IPS-11a (cell line): ENCODE results near the gene FGF11.
"Not testable (repeated sequence)": the region's sequence is repeated elsewhere in the genome, so short reads cannot be mapped to it uniquely, and the experiment has no call there.

Experiments used
- H3K4me3 ChIP-seq: one replicate; pipeline ENCODE4 v1.5.1; 2013; ENCODE audit warnings: low read depth, low read length, control low read depth

The FGF11 gene

DNA sequence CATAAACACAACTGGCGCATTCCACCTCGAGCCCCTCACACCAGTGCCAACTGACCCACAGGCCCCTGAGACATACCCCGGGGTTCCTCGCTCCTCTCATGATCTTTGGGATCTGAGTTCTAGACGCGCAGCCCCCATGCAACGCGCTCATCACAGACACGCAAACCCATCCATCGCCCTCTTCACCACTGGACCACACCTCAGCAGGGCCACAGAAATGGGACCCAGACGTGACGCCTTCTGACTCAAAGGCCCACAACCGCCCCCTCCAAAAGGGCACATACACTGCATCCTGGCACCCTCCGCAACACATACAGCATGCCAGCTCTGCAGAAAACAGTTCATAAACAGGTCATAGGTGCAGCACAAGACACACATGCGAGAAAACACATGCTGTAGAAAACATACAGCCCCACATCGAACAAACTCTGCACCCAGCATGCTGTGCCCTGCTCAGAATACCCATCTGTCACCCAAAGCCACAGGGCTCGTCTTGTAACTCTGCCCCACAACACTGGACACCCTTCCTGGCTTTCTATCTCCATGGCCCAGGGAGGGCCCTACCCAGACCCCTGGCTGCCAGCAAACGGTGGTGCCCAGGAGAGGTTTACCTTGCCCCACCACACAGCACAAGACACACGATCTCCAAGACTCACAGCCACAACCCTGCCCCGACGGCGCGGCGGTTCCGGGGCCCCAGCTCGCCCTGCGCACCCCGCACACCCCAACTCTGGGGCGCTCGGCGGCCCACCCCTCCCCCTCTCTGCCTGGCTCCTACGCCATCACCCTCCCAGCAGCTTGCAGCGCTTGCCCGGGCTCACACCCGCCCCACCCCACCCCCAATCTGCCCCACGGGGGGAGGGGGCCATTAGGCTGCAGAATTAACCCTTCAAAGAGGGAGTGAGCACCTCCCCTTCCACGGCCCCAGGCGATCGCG, 39.2 kb downstream of the FGF11 start:
- H3K4me3 ChIP-seq = peak overlapping the region; percentile 56

DNA sequence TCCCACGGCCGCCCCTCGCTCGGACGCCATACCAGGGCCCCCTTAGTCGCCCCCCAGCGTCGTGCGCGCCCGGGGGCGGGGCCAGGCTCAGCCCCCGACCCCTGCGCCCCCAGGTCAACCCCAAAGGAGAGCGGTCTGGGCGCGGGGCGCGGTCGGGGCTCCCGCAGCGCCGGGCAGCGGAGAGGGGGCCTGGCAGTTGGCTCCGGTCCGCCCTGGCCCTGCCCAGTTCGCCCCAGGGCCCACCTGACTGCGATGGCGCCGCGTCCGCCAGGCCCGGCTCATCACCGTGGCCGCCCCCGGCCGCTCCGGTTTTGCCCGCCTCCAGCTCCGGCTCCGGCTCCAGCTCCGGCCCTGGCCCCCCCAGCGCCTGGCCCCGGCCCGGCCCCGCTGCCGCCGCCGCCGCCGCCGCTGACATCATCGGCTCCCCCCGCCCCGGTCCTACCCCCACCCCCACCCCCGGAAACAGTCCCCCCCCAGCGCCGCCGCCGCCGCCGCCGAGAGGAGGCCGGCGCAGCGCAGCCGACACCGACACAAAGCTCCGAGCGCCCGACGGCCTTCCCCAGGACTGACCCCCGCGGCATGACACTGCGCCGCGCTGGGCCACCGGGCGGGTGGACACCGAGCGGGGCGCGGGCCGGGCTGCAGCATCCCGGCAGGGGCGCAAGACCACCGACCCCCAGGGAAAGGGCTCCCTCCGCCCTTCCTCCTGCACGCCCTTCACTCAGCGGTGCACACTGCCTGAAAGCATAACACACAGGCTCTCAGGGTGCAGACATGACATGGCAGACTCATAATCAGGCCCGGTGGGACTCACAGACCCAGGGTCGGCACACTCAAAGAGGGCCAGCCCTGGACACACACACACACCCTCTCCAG, 40.1 kb downstream of the FGF11 start, which contains the start of gene ZBTB4:
Gene ZBTB4, minus strand, starts transcription at position 419 of the 876 bp plus-strand sequence. CDS start 12,830 bp downstream, outside the sequence.
- H3K4me3 ChIP-seq = peak within 1 kb of the TSS; percentile 56

DNA sequence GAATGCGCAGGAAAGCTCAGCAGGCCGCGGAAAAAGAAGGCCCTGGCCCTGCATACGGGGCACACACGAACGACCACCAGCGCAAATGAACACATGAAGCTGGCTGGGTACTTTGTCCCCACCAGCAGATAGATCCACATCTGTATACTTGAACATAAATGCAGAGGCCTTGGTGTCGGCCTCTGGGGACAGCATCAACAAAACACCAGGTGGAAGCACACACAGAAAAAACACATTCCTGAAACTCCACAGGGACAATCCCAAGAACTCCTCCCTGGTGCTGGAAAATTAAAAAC, 40.7 kb downstream of the FGF11 start:
- H3K4me3 ChIP-seq = peak overlapping the region; percentile 50

DNA sequence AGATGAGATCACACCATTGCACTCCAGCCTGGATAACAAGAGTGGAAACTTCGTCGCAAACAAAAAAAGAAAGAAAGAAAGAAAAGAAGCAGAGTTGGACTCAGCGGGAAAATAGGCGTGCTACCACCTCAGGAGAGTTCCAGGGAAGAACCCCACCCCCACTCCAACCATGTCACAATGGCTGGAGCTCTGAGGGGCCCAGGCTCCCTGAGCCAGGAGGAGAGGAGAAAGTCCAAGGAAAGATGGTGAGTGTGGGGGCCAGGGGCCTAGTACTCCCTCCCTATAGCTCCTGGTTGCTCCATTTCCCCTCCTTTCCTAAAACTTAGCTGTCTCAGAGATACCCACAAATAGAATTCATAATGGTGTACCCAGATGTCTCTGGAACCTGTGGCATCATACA, 42.0 kb downstream of the FGF11 start, which contains the start of gene SLC35G6:
Gene SLC35G6, plus strand, starts transcription at position 172 of the 400 bp plus-strand sequence. Its CDS starts 71 bp downstream, at position 243.
- H3K4me3 ChIP-seq = not testable (repeated sequence)

DNA sequence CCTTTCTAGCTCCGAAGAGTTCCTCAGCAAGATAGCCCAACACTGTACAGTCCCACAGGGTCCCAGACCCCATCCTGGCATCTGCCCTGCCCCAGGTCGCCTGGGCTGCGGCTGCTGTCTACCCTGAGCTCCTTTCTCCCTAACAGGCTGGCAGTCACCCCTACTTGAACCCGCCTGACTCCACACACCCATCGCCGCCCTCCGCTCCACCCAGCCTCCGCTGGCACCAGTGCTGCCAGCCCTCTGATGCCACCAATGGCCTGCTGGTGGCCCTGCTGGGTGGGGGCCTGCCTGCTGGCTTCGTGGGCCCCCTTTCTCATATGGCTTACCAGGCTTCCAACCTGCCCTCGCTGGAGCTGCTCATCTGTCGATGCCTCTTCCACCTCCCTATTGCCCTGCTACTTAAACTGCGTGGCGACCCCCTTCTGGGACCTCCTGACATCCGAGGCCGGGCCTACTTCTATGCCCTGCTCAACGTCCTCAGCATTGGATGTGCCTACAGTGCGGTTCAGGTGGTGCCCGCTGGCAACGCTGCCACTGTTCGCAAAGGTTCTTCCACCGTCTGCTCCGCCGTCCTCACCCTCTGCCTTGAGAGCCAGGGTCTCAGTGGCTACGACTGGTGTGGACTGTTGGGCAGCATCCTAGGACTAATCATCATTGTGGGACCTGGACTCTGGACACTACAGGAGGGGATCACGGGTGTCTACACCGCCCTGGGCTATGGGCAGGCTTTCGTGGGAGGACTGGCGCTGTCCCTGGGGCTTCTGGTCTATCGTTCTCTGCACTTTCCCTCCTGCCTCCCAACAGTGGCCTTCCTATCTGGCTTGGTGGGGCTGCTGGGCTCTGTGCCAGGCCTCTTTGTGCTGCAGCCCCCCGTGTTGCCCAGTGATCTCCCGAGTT, 42.8 kb downstream of the FGF11 start:
- not testable (repeated sequence) for H3K4me3 ChIP-seq

DNA sequence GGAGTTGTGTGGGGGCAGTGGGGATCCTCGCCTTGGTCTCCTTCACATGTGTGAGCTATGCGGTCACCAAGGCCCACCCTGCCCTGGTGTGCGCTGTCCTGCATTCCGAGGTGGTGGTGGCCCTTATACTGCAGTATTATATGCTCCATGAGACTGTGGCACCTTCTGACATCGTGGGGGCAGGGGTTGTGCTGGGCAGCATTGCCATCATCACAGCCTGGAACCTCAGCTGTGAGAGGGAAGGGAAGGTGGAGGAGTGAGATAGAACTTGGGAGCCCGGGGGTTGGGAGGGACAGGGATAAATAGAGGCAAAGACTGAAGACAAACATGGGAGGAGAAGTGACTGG, 43.4 kb downstream of the FGF11 start:
- not testable (repeated sequence) for H3K4me3 ChIP-seq

DNA sequence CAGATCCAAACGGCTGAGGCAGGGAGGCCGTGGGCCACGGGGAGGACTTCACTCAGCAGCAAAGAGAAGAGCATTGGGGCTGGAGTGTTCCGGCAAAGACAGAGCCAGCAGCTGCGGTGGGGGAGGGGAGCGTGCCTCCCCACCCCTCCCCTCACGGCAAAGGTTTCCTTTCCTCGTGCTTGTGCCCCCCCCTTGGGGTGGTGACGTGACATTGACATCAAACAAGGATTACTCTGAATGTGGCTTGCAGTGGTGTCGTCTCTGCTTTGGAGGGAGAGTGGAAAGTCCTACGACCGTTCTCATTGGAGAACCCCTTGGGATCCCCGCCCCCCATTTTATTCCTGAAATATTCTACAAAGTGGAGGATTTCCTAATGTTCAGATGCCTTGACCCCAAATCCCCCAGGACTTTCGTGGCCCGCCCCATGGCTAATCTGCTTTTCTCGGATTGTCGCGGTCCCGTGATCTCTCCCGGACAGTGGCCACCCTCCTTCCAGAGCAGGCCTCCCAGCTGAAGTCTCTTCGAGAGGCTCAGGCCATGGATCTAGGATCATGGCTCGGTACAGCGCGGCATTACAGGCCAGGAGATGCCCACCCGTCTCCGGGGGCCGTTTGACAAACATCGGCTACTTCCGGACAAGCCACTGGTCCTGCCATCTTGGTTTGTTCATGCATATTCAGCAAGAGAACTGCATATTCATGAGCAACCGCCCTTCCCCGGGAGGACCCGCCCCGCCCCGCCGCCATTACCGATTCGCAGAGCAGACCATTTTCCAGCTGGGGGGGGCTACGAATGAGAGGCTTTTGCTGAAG, 44.1 kb downstream of the FGF11 start:
- H3K4me3 ChIP-seq = peak overlapping the region; percentile 44

DNA sequence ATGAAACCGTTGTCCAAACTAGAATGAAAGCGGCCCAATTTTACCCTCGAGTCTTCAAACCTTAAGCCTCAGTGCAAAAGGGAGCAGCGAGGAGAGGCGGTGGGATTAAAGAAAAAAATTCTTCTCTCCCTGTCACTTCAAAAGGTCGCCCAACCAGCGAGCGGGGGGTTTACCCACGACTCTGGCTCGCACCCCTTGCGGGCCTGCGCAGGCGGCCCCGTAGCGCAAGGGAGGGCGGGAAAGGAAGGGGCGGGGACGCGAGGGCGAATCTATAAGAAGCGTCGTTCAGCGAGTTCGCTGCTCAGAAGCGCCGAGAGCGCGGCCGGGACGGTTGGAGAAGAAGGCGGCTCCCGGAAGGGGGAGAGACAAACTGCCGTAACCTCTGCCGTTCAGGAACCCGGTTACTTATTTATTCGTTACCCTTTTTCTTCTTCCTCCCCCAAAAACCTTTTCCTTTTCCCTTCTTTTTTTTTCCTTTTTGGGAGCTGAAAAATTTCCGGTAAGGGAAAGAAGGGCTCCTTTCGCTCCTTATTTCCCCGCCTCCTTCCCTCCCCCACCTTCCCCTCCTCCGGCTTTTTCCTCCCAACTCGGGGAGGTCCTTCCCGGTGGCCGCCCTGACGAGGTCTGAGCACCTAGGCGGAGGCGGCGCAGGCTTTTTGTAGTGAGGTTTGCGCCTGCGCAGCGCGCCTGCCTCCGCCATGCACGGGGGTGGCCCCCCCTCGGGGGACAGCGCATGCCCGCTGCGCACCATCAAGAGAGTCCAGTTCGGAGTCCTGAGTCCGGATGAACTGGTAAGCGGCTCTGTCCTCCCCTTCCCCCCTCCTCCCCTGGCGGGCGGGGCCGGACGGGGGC, 45.0 kb downstream of the FGF11 start, which contains the start of gene POLR2A:
Gene POLR2A, plus strand, starts transcription at position 300 of the 852 bp plus-strand sequence.
- peak within 1 kb of the TSS; percentile 86 for H3K4me3 ChIP-seq

DNA sequence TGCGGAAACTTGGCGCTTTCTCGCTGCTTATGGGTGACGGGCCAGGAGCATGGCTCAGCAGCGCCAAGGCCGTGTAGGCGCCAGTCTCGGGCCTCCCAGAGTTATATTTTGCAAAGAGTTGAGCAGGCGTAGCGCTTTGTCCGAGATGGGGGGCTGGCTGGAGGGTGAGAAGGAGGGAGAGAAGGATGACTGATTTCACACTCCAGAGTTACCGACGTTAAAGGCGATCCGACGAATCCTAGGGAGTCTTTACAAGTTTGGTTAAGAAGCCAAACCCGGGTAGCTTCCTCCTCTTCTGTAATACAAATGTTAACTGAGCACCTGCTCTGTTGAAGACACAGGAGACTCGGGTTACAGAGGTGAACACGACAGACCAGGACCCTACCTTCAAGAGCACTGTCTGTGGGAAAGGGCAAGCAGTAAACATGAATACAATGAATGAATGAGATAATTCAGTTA, 45.6 kb downstream of the FGF11 start:
- H3K4me3 ChIP-seq = peak overlapping the region; percentile 86

DNA sequence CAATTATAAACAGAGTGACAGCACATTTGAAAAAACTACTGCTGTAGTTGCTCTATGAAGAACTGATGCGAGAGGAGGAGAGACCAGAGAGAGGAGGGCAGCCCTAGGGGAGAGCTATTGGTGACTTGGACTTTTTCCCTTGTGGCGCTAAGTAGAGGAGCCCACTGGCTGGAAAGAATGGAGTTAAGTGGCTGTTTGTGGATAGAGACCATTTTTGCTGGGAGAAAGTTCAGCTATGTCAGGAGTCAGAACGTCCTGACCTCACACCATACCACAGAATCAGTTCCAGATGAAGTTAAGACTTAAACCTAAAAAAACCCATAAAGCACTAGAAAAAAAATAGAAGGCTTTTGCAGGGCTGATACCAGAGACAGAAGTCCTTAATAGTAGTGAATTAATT, 46.9 kb downstream of the FGF11 start:
- no peak overlapping the region for H3K4me3 ChIP-seq

DNA sequence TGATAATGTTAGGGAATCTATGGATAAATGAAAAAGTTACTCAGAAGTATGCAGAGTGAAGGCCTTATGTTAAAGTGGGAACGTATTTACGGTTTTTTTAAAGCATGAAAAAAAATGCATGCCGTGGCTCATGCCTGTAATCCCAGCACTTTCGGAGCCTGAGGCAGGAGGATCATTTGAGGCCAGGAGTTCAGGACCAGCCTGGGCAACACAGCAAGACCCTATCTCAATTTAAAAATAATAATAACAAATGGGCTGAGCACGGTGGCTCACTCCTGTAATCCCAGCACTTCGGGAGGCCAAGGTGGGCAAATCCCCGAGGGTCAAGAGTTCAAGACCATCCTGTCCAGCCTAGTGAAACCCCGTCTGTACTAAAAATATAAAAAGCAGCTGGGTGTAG, 50.8 kb downstream of the FGF11 start:
- no peak overlapping the region for H3K4me3 ChIP-seq

DNA sequence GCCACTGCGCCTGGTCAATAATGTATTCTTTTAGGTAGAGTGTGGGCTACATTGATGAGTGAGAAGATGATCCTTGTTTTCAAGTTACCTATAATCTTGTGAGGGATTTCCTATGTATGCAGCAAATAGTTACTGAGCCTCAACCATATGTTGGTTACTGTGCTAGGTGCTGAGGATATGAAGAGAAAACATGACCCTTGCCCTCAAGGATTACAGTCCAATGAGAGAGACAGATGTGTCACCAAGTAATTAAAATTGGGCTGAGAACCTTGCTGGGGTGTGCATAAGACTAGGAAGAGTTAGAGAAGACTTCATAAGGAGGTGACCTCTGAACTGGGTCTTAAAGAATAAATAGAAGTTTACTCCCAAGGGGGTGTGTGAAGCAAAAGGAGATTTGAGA, 52.3 kb downstream of the FGF11 start:
- H3K4me3 ChIP-seq = no peak overlapping the region

DNA sequence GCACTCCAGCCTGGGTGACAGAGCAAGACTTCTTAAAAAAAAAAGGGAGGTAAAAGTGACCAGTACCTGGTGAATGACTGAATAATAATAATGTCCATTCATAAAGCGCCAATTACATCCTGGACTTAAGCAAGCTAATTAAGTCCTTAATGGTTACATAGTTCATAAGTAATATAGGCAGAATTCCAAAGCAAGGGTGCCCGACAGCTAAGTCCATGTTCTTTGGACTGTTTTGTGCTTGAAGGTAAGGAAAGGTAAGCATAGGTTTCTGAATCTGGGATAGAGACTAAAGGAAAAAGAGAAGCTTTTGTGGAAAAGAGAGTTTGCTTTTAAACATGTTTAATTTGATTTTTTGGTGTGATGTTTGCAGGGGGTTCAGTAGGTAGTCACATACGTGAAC, 54.6 kb downstream of the FGF11 start:
- H3K4me3 ChIP-seq = no peak overlapping the region
